Breast epithelium (tissue), 3 donors: Measurements from ENCODE around the gene AP4S1.

Experiments used
- POLR2A ChIP-seq: fragments of 450-650 bp; IDR thresholded peaks from one replicate; pipeline ENCODE4 v1.6.1; 2016; ENCODE audit warnings: antibody characterized with exemption, mild to moderate bottlenecking, moderate library complexity
- TF ChIP-seq, protein P1 (sequence below), 3 donors: fragments of 450-650 bp; IDR thresholded peaks; one replicate each; pipeline ENCODE4 v1.5.1; 2016 to 2017; ENCODE audit warnings: antibody characterized with exemption in 3 of 3, mild to moderate bottlenecking in 3 of 3, moderate library complexity in 3 of 3

DNA sequence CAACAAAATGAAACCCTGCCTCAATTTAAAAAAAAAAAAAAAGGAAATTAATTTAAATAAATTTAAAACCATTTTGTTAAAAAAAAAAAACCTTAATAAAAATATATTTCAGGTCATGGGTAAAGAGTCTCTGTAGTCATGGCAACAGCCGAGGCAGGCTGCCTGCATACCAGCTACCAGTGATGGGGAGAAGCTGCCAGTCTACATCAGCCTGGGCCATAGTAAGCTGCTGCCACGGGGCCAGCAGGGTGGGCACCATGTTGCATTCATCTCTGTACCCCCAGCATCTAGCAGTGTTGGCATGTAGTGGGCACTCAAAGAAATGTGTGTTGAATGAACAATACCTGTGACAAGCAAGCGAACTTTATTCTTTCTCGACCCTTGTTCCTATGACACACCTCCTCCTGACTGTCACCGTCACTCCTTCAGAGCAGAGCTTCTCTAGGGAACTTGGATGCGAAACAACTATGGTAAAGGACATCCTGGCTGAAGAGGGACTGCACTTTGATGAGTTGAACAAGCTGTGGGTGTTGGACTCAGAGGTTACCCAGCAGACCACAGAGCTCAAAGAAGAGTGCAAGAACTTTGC is 7.3 kb upstream of the AP4S1 start:
- TF ChIP-seq, protein P1, sequence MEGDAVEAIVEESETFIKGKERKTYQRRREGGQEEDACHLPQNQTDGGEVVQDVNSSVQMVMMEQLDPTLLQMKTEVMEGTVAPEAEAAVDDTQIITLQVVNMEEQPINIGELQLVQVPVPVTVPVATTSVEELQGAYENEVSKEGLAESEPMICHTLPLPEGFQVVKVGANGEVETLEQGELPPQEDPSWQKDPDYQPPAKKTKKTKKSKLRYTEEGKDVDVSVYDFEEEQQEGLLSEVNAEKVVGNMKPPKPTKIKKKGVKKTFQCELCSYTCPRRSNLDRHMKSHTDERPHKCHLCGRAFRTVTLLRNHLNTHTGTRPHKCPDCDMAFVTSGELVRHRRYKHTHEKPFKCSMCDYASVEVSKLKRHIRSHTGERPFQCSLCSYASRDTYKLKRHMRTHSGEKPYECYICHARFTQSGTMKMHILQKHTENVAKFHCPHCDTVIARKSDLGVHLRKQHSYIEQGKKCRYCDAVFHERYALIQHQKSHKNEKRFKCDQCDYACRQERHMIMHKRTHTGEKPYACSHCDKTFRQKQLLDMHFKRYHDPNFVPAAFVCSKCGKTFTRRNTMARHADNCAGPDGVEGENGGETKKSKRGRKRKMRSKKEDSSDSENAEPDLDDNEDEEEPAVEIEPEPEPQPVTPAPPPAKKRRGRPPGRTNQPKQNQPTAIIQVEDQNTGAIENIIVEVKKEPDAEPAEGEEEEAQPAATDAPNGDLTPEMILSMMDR (IDR thresholded peaks at IDR 0.05), result no peak
- no peak for TF ChIP-seq POLR2A
